HG03575 (cell line): ENCODE results near the gene TRA2B.

Experiments
- ATAC-seq: cut with Tn5 transposase; IDR thresholded peaks from one replicate; pipeline ENCODE4 v1.9.1; 2021; ENCODE audit not compliant: unreplicated experiment, insufficient number of reproducible peaks, low FRiP score; ENCODE audit errors: extremely low read depth

The TRA2B gene

GRCh38 chr3:185900228-185900627, 37.6 kb downstream of the TRA2B start:
- no peak for ATAC-seq

- ATAC-seq: no peak
These were observed 41.2 kb downstream of the TRA2B start for GRCh38 chr3:185896636-185897035.

GRCh38 chr3:185887066-185887465, 50.7 kb downstream of the TRA2B start:
- no peak for ATAC-seq

- no peak for ATAC-seq
These were observed 53.2 kb downstream of the TRA2B start for GRCh38 chr3:185884641-185885040.

- ATAC-seq: no peak
These were observed 55.9 kb downstream of the TRA2B start for GRCh38 chr3:185881926-185882325.

- no peak for ATAC-seq
These were observed 57.2 kb downstream of the TRA2B start for GRCh38 chr3:185880600-185880999.

- ATAC-seq: no peak
These were observed 58.9 kb downstream of the TRA2B start for GRCh38 chr3:185878920-185879319.

- no peak for ATAC-seq
These were observed 63.7 kb downstream of the TRA2B start for GRCh38 chr3:185874119-185874518.

GRCh38 chr3:185867650-185868049, 70.2 kb downstream of the TRA2B start:
- ATAC-seq: no peak

- ATAC-seq: no peak
These were observed 70.8 kb downstream of the TRA2B start for GRCh38 chr3:185866995-185867394.

GRCh38 chr3:185866555-185866954, 71.3 kb downstream of the TRA2B start:
- ATAC-seq: no peak
